ENCODE measurements around the gene TBL2. TPM values are rescaled to one million over a fixed set of nuclear protein-coding genes. Genes with fewer than 3 reads are reported as not detected.

TBL2 gene
- polyA plus RNA-seq, 1 donor from 2014 or later: 38.6 TPM

DNA sequence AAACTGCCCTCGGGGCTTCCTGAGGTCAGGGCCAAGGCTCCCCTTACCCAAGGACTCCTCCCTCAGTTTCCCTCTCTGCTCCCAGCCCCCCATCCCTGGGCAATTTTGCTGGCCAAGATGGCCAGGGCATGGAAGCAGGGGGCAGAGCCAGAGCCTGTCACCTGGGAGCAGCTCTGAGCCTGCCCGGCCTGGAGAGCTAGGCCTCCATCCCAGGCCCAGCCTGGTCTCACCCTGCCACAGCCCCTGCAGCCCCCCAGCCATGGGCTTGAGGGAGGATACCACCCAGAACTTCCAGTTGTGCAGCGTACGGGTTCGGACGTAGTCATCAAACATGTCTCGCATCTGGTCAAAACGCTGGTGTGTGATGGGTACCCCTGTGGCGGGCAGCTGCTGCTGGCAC, 17.0 kb upstream of the TBL2 start:
- no peaks in the 10 kb centered on the region for H3K9me3 ChIP-seq (ENCODE audit: low read length)
- H4K20me1 ChIP-seq (ENCODE audit: insufficient read depth): no peaks in the 10 kb centered on the region
- no peak overlapping the region for H3K4me3 ChIP-seq (ENCODE audit: low read length)
- no peaks in the 10 kb centered on the region for H3K36me3 ChIP-seq (ENCODE audit: insufficient read depth, low read length)
- no peaks in the 10 kb centered on the region for H3K9me2 ChIP-seq (ENCODE audit: insufficient read depth, low read length)
- no peak overlapping the region for H2AFZ ChIP-seq (ENCODE audit: low read depth, low read length)
- no peak overlapping the region for H3K27ac ChIP-seq (ENCODE audit: low read length)
- H3K79me2 ChIP-seq (replicated peaks; ENCODE audit: insufficient read depth, low read length): no peaks in the 10 kb centered on the region
- no peak overlapping the region for H3K9ac ChIP-seq (ENCODE audit: low read length)
- no peak overlapping the region for H3K4me2 ChIP-seq (ENCODE audit: low read length)
- no peaks in the 10 kb centered on the region for H3K27me3 ChIP-seq (ENCODE audit: insufficient read depth, low read depth, low read length)
- H3F3A ChIP-seq (ENCODE audit: insufficient read depth, low read length, poor library complexity, severe bottlenecking): no peaks in the 10 kb centered on the region
- TF ChIP-seq POLR2AphosphoS5 (IDR thresholded peaks at IDR 0.05): no peak
- TF ChIP-seq SMC3 (conservative IDR thresholded peaks at IDR 0.05; ENCODE audit: poor library complexity): no peak
- TF ChIP-seq EP300 (conservative IDR thresholded peaks at IDR 0.05; ENCODE audit: poor library complexity, severe bottlenecking): no peak
- TF ChIP-seq, protein P1, sequence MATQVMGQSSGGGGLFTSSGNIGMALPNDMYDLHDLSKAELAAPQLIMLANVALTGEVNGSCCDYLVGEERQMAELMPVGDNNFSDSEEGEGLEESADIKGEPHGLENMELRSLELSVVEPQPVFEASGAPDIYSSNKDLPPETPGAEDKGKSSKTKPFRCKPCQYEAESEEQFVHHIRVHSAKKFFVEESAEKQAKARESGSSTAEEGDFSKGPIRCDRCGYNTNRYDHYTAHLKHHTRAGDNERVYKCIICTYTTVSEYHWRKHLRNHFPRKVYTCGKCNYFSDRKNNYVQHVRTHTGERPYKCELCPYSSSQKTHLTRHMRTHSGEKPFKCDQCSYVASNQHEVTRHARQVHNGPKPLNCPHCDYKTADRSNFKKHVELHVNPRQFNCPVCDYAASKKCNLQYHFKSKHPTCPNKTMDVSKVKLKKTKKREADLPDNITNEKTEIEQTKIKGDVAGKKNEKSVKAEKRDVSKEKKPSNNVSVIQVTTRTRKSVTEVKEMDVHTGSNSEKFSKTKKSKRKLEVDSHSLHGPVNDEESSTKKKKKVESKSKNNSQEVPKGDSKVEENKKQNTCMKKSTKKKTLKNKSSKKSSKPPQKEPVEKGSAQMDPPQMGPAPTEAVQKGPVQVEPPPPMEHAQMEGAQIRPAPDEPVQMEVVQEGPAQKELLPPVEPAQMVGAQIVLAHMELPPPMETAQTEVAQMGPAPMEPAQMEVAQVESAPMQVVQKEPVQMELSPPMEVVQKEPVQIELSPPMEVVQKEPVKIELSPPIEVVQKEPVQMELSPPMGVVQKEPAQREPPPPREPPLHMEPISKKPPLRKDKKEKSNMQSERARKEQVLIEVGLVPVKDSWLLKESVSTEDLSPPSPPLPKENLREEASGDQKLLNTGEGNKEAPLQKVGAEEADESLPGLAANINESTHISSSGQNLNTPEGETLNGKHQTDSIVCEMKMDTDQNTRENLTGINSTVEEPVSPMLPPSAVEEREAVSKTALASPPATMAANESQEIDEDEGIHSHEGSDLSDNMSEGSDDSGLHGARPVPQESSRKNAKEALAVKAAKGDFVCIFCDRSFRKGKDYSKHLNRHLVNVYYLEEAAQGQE (IDR thresholded peaks at IDR 0.05; ENCODE audit: borderline replicate concordance): no peak
- TF ChIP-seq MXI1 (conservative IDR thresholded peaks at IDR 0.05; ENCODE audit: poor library complexity, severe bottlenecking): no peak
- TF ChIP-seq, protein P2, sequence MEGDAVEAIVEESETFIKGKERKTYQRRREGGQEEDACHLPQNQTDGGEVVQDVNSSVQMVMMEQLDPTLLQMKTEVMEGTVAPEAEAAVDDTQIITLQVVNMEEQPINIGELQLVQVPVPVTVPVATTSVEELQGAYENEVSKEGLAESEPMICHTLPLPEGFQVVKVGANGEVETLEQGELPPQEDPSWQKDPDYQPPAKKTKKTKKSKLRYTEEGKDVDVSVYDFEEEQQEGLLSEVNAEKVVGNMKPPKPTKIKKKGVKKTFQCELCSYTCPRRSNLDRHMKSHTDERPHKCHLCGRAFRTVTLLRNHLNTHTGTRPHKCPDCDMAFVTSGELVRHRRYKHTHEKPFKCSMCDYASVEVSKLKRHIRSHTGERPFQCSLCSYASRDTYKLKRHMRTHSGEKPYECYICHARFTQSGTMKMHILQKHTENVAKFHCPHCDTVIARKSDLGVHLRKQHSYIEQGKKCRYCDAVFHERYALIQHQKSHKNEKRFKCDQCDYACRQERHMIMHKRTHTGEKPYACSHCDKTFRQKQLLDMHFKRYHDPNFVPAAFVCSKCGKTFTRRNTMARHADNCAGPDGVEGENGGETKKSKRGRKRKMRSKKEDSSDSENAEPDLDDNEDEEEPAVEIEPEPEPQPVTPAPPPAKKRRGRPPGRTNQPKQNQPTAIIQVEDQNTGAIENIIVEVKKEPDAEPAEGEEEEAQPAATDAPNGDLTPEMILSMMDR (IDR thresholded peaks at IDR 0.05; ENCODE audit: poor library complexity, severe bottlenecking): no peak

DNA sequence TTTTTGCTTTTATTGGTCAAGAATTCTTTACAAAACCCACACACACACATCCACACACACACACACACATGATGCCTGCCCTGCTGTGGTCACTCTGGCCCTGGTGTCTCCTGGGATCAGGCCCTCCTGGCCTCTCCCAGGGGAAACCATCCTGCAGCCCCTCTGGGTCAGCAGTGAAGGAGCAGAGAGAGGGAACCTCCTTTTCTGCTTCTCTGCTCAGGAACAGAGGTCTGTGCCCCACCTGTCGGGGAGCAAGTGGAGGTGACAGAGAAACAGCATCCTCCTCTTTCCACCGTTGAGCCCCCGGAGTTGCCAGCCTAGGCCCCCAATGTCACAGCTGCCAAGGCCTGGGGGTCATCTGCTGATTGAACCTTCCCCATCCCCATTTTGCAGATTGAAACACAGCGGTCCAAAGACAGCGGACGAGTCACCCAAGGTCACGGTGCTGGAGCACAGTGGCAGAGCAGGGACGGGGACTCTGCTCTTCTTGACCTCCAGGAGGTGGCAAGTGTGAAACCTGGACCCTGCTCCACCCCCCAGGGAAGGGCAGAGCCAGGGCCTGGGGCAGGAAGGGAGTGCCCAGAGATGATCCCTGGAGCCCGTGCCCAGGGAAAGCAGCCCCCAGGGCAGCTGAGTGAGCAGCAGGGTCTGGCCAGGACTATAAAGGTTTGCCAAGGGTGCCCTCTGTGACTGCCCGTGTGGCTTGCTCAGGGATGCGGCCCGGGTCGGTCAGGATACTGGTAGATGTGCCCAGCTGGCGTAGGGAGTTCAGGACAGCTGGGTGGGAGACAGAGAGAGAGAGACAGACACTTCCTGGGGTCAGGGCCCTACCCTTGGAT, 15.0 kb upstream of the TBL2 start:
- Histone ChIP-seq H3K9me2 (ENCODE audit: insufficient read depth, low read length) (no peaks in the 10 kb centered on the region), H3F3A (ENCODE audit: insufficient read depth, low read length, poor library complexity, severe bottlenecking) (no peaks in the 10 kb centered on the region), H3K9me3 (ENCODE audit: low read length) (no peaks in the 10 kb centered on the region), H2AFZ (ENCODE audit: low read depth, low read length) (no peak overlapping the region), H3K79me2 (replicated peaks; ENCODE audit: insufficient read depth, low read length) (no peaks in the 10 kb centered on the region), H3K4me2 (ENCODE audit: low read length) (no peak overlapping the region), H3K36me3 (ENCODE audit: insufficient read depth, low read length) (no peaks in the 10 kb centered on the region), H3K27me3 (ENCODE audit: insufficient read depth, low read depth, low read length) (no peaks in the 10 kb centered on the region), H4K20me1 (ENCODE audit: insufficient read depth) (no peaks in the 10 kb centered on the region), H3K27ac (ENCODE audit: low read length) (no peak overlapping the region), H3K9ac (ENCODE audit: low read length) (no peak overlapping the region), H3K4me3 (ENCODE audit: low read length) (no peak overlapping the region)
- TF ChIP-seq RAD21 (conservative IDR thresholded peaks at IDR 0.05) (no peak), TAF1 (IDR thresholded peaks at IDR 0.05; ENCODE audit: low read depth) (no peak), EP300 (conservative IDR thresholded peaks at IDR 0.05; ENCODE audit: poor library complexity, severe bottlenecking) (no peak), SMC3 (conservative IDR thresholded peaks at IDR 0.05; ENCODE audit: poor library complexity) (no peak), MXI1 (conservative IDR thresholded peaks at IDR 0.05; ENCODE audit: poor library complexity, severe bottlenecking) (no peak), POLR2AphosphoS5 (IDR thresholded peaks at IDR 0.05) (no peak), EZH2 (IDR thresholded peaks at IDR 0.05; ENCODE audit: borderline replicate concordance, insufficient read depth, low read length, poor library complexity, severe bottlenecking) (no peak)
- TF ChIP-seq, protein P1 (IDR thresholded peaks at IDR 0.05; ENCODE audit: borderline replicate concordance): no peak
- TF ChIP-seq, protein P2 (IDR thresholded peaks at IDR 0.05; ENCODE audit: poor library complexity, severe bottlenecking): no peak

Measured in neural cell (in vitro differentiated cells).